Measurements from ENCODE around the gene SHISA7.

- TF ChIP-seq POLR2A (IDR thresholded peaks at IDR 0.05; ENCODE audit: extremely low read depth, insufficient read length), result no peak
- TF ChIP-seq, protein P1, sequence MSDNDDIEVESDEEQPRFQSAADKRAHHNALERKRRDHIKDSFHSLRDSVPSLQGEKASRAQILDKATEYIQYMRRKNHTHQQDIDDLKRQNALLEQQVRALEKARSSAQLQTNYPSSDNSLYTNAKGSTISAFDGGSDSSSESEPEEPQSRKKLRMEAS (IDR thresholded peaks at IDR 0.05; ENCODE audit: low read depth, low read length), result no peak
- TF ChIP-seq, protein P2, sequence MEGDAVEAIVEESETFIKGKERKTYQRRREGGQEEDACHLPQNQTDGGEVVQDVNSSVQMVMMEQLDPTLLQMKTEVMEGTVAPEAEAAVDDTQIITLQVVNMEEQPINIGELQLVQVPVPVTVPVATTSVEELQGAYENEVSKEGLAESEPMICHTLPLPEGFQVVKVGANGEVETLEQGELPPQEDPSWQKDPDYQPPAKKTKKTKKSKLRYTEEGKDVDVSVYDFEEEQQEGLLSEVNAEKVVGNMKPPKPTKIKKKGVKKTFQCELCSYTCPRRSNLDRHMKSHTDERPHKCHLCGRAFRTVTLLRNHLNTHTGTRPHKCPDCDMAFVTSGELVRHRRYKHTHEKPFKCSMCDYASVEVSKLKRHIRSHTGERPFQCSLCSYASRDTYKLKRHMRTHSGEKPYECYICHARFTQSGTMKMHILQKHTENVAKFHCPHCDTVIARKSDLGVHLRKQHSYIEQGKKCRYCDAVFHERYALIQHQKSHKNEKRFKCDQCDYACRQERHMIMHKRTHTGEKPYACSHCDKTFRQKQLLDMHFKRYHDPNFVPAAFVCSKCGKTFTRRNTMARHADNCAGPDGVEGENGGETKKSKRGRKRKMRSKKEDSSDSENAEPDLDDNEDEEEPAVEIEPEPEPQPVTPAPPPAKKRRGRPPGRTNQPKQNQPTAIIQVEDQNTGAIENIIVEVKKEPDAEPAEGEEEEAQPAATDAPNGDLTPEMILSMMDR (IDR thresholded peaks at IDR 0.05; ENCODE audit: low read depth, low read length), result no peak
Observed at GRCh38 chr19:55387736-55388497, 55.2 kb downstream of the SHISA7 start.
